Measurements from ENCODE around the gene POLR3E.
A peak's percentile ranks its signal among the peaks of the same experiment; 100 is the strongest.

The POLR3E gene

GRCh38 chr16:22369221-22369811, 72.1 kb downstream of the POLR3E start:
- peak; percentile 31 for DNase-seq

- no peak for DNase-seq
These were observed 73.0 kb downstream of the POLR3E start for GRCh38 chr16:22370038-22370820.

GRCh38 chr16:22372882-22373661, 75.9 kb downstream of the POLR3E start:
- DNase-seq: peak; percentile 43

- DNase-seq: no peak
These were observed 76.6 kb downstream of the POLR3E start for GRCh38 chr16:22373662-22374310.

- peak; percentile 99 for DNase-seq
These were observed 77.3 kb downstream of the POLR3E start, which contains the start of gene CDR2 for GRCh38 chr16:22374311-22375116. CDR2 (minus strand) TSS chr16:22374619; CDS start chr16:22374309, 310 bp downstream.

- no peak for DNase-seq
These were observed 78.1 kb downstream of the POLR3E start for GRCh38 chr16:22375117-22375962.

- DNase-seq: no peak
These were observed 78.9 kb downstream of the POLR3E start for GRCh38 chr16:22375963-22376640.

- no peak for DNase-seq
These were observed 82.4 kb downstream of the POLR3E start for GRCh38 chr16:22379656-22380055.

GRCh38 chr16:22380529-22380928, 83.3 kb downstream of the POLR3E start:
- DNase-seq: no peak

GRCh38 chr16:22381392-22381791, 84.2 kb downstream of the POLR3E start:
- no peak for DNase-seq

- DNase-seq: no peak
These were observed 86.6 kb downstream of the POLR3E start for GRCh38 chr16:22383827-22384226.
